Ureter (tissue), 1 donor: ENCODE data around the gene SDK1. TPM values are rescaled to one million over a fixed set of nuclear protein-coding genes. Genes with fewer than 3 reads are reported as not detected.

Experiments used
- DNase-seq: peaks from one replicate; pipeline ENCODE4 v3.0.0-alpha.2; 2020; ENCODE audit warnings: low spot score
- total RNA-seq: library from RNA; stranded (reverse); gene quantifications from one replicate; pipeline ENCODE4 v1.2.4, GENCODE V29; 2023
- donor health status: DM: yes; HTN: yes; CAD: no.

Gene SDK1
- total RNA-seq, 1 donor from 2014 or later: 27.3 TPM

DNA sequence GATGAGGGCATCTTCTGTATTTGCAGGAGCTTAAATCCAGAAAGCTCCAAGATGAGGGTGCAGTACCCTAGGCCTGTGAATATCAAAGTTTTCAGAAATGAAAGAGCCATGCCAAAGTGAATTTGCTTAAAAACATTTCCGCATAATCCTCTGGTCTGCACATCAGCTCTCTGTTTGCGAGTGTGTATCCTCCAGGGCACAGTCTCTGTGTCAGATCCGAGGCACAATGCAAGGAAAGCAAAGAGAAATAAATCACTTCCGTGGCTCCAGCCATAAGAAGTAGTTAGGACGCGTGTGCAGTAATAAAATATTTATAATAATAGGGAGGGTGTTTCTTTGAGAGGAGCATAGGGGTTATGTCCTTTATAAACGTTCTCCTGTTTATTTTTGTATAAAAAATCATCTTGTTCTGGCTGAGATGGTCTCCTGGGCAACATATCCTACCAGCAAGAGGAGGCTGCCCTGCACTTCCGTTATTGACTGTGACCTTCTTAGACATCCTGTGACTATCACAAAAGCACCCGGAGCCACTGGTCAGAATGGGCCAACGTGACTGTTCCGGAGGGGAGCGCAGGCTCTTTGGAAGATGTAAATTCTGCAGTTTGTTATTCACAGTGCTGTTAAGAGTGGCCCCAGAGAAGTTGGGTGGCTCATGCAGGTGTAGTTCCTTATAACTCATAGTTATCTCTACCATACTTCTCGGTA, 713.4 kb downstream of the SDK1 start:
- no peak for DNase-seq

- DNase-seq: peak; percentile 10
Observed at GRCh38 chr7:4015371-4015770, 714.3 kb downstream of the SDK1 start.

GRCh38 chr7:4015996-4016395, 714.9 kb downstream of the SDK1 start:
- peak; percentile 3 for DNase-seq

- no peak for DNase-seq
Observed at GRCh38 chr7:4017081-4017480, 716.0 kb downstream of the SDK1 start.

DNA sequence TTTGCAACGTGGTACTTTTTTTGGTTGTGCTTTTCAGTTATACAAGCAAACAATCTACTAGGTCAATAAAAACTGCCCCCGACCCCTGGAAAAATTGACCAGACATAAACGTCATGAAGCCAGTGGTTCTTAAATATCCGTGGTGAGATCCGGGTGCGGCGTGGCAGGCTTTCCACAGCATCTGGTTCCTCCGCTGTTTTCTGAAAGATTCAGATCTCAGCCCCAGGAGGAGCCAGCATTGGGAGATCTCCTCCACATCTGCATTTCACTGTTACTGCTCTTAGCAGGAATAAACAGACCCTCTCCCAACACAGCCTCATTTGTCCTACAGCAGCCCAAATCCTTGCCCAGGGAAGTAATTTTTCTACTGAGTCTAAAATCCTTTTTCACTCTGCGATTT, 716.7 kb downstream of the SDK1 start:
- no peak for DNase-seq

- no peak for DNase-seq
Observed at GRCh38 chr7:4018601-4019316, 717.7 kb downstream of the SDK1 start.

DNA sequence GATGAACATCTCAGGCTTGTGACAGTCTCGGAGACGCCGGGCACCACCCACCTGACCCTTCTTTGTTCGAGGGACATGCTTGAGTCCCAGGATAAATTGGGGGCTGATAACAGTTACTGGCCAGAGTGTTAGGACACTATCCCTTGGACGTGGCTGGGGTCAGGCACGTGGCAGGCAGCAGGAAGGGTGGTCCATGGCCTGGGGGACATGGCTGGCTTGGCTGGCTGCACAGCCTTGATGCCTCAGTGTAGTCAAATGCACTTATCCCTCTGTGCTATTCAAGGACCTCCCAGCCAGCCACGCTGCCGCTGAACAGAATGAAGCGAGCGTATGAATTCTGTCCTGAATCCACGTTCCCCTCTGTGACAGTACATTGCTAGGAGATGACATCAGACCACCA, 719.0 kb downstream of the SDK1 start:
- no peak for DNase-seq

DNA sequence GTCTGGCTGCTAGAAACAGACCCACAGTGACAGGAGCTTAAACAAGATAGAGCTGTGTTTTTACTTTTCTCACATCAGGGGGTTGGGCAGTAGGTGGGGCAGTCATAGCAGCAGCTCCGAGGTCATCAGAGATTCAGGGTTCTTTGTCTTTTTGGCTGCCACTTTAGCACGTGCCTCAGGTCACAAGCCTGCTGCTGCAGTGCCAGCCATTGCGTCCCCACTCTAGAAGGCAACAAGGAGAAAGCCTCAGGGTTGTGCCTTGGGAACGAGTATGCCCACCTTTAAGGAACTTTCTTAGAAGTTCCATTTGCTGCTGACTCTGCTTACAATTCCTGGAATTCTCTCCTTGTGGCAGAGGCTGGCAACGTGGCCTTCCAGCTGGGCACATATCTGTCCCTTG, 720.4 kb downstream of the SDK1 start:
- DNase-seq: no peak

GRCh38 chr7:4022265-4022664, 721.2 kb downstream of the SDK1 start:
- DNase-seq: no peak

DNA sequence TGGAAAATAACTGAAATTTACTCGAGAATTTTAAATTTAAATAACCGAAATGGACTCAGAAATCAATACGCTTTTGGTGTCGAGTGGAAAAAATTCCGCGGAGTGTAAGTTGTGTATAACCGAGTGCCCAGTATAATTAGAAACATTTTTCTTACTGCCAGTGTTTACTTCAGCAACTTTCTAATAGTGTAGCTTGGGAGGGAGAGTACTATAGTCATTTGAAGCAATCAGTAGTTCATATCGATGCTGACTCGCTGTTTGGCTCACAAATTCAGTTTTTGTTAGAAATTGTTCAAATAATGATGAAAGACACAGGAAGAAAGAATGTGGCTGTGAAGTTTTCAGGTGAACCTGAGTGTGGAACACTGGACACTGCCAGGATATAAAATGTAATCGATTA, 722.5 kb downstream of the SDK1 start:
- DNase-seq: no peak

DNA sequence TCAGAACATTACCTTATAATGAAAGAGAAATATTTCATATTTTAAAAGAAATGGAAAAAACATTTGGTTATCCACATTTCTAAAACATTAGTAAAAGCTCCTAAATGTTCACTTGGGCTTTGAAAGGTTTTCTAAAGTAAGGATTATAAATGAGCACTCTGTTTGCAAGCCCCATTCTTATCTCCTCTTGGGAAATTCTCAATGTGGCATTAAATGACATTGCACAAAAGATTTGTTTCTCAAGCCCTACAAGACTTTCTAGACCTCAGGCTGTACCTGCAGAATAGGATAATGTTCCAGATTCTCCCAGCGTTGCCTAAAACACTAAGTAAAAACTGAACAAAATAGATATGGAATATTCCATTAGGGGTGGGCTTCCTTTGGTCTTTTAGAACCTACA, 723.1 kb downstream of the SDK1 start:
- no peak for DNase-seq

DNA sequence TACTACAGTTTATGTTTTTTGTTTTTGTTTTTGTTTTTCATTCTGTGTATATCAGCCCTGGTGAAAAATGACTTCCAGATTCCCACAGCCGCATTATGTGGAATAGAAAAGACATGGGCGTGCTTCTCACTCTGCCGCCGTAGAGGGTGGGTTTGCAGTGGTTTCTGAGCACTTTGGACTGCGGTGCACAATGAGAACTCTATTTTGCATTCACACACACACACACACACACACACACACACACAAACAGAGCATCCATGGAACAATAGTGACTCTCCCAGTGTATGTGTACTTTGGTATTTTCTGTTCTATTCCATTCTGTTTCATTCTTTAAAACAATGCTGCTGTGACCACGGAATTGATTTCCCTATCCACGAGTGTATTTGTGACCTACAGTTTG, 723.8 kb downstream of the SDK1 start:
- no peak for DNase-seq

DNA sequence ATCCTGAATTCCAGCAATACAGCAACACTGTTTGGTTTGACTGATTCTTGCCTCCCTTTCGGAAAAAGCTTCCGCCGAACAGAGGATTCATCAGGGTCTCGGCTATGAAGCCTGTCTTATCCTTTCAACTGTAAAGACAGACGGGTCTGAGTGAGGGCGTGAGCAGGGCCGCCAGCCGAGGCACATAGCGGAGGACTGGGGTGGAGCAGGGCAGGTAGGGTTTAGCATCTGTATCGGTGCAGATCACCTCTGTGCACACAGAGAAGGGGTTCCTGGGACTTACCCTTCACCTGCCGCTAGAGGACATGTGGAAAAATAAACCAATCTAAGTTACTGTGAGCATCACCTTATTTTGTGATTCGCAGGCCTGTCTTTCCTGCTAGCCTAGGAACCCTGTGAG, 724.2 kb downstream of the SDK1 start:
- DNase-seq: no peak

GRCh38 chr7:4025694-4026615, 724.9 kb downstream of the SDK1 start:
- no peak for DNase-seq

DNA sequence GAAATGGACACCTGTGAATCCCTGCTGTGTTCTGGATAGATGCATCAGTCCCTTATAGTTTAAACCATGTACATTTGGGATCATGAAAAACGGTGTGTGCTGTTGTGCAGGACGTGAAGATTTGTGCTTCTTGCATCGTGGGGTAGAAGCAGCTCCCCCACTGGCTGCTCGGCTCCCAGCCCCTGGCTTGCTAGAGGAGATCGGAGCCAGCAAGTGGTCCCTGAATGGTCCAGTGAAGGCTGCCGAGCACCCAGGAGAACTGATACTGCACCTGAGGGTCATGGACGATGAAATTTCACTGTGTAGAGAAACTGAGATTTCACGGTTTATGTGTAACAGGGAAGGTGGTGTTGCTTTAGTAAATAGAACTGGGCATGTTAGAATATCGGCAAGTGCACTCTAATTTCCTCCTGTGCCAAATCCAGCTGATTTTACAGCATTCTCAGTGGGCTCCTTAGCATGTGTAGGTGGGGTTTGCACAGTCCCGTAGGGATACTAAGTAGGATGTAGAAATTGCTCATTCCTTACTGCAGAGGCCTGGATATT, 726.0 kb downstream of the SDK1 start:
- DNase-seq: no peak

GRCh38 chr7:4028221-4028620, 727.2 kb downstream of the SDK1 start:
- peak; percentile 14 for DNase-seq

- no peak for DNase-seq
Observed at GRCh38 chr7:4029941-4030340, 728.9 kb downstream of the SDK1 start.

- no peak for DNase-seq
Observed at GRCh38 chr7:4030346-4030950, 729.4 kb downstream of the SDK1 start.

DNA sequence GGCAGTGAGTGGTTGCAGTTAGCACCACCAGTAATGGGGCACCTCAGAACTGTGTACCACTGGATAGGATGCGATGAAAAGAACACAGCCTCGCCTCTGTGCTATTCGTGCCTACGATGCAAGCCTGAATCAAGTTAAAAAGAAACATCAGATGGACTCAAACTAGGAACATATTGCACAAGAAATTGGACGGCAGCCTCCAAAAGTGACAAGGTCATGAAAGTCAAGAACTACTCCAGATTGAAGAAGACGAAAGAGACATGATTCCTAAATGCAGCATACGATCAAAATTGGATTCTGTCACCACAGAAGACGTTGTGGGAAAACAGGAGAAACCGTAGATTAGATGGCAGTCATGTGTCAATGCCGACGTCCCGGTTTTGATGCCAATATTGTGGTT, 732.9 kb downstream of the SDK1 start:
- no peak for DNase-seq

- no peak for DNase-seq
Observed at GRCh38 chr7:4037308-4037707, 736.3 kb downstream of the SDK1 start.

DNA sequence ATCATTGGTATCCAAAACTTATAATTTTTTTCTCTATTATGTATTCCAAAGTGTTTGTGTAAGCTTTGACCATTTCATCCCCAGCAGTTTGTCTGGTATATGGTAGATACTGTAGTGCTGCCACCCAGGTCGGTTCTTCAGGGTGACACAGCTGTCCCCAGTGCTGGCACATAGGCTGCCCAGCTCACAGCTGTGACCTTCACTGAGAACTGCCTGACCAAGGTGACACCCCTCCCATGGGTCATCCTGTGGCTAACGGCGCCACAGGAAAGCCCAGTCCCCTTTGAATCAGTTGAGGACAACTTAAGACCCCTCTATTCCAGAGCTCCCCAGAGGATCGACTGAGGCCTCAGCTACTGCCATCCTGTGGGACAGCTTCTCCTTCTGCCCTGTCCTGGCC, 736.8 kb downstream of the SDK1 start:
- no peak for DNase-seq
